ENCODE results near the gene LAPTM5. TPM values are rescaled to one million over a fixed set of nuclear protein-coding genes. Genes with fewer than 3 reads are reported as not detected.

Gene LAPTM5
- polyA plus RNA-seq, 3 donors: 1,019 to 1,669 (median 1,153) TPM

DNA sequence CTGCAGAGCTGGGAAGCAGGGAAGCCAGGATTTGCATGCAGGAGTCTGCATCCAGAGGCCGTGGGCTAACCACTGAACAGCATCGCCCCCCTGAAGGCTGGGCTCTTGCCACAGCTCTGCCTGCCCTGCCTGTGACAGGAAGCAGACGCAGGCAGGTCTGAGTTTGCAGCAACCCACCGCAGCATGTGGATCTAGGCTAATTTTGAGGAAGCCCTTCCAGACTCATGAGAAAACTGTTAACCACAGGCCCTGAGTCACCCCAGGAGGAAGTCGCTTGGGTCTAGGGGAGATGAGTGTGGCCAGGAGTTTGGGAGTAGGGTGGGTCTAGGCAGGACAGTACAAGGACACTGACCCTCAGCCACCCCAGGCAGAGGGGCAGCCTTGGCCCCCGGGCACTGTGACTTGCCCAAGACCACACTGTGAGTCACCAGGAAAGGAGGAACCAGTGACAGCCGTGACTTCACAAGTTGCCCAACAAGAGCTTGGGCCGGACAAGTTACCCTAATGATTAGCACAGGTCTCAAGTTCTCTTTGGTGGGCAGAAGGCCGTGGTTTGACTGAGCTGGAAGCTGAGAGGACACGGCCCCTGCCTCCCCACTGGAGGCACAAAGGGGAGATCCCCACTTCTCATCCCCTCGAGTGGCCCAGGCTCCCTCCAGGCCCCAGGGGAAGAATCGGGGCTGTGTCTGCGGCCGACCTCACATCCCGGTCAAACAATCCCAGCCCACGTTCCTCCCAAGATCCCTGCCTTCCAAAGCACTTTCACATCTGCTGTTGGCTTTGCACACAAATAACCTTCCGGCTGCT is 826 bp downstream of the LAPTM5 start:
- Mint-ChIP-seq H3K4me3 (peak overlapping the region; percentile 92 to 97), H3K9me3 (peaks cover 0 to 10% (median 3%) of the 10 kb centered on the region in 7 donors), H3K4me1 (peaks cover 66% of the 10 kb centered on the region), H3K27me3 (ENCODE audit: low read depth in 3 of 3) (peaks cover 0 to 3% (median 0%) of the 10 kb centered on the region in 3 donors), H3K36me3 (peaks cover 38 to 49% of the 10 kb centered on the region in 2 donors), H3K27ac (peak overlapping the region; percentile 99 to 100 (median 100))
- Histone ChIP-seq H3K27me3 (ENCODE audit: control insufficient read depth in 2 of 2, insufficient read depth in 2 of 2, low read length in 2 of 2) (no peaks in the 10 kb centered on the region), H3K9me3 (replicated peaks in 1 of 2; ENCODE audit: control insufficient read depth in 1 of 2, insufficient read depth in 1 of 2, low read length in 2 of 2) (no peaks in the 10 kb centered on the region), H3K4me2 (replicated peaks; ENCODE audit: extremely low read depth, low read length, poor library complexity, severe bottlenecking) (peak overlapping the region; percentile 98), H3K79me2 (ENCODE audit: insufficient read depth, low read length) (peaks cover 80% of the 10 kb centered on the region), H3K4me1 (ENCODE audit: control insufficient read depth in 1 of 2, insufficient read depth in 2 of 2, low read length in 2 of 2) (peaks cover 84 to 87% of the 10 kb centered on the region in 2 donors), H4K20me1 (ENCODE audit: insufficient read depth, low read length) (peaks cover 84% of the 10 kb centered on the region), H3K9ac (ENCODE audit: insufficient read depth, low read length, poor library complexity, severe bottlenecking) (peak overlapping the region; percentile 100), H2AFZ (ENCODE audit: insufficient read depth, low read depth, low read length, poor library complexity, severe bottlenecking) (no peak overlapping the region), H3K27ac (ENCODE audit: low read depth in 1 of 2, low read length in 2 of 2) (peak overlapping the region; percentile 97 to 100), H3K4me3 (replicated peaks in 1 of 3; ENCODE audit: low read depth in 2 of 3, low read length in 3 of 3) (peak overlapping the region; percentile 86 to 96 (median 96)), H3K36me3 (replicated peaks in 1 of 2; ENCODE audit: control insufficient read depth in 1 of 2, insufficient read depth in 2 of 2, low read length in 2 of 2) (peaks cover 10 to 15% of the 10 kb centered on the region in 2 donors)
- TF ChIP-seq, protein P1, sequence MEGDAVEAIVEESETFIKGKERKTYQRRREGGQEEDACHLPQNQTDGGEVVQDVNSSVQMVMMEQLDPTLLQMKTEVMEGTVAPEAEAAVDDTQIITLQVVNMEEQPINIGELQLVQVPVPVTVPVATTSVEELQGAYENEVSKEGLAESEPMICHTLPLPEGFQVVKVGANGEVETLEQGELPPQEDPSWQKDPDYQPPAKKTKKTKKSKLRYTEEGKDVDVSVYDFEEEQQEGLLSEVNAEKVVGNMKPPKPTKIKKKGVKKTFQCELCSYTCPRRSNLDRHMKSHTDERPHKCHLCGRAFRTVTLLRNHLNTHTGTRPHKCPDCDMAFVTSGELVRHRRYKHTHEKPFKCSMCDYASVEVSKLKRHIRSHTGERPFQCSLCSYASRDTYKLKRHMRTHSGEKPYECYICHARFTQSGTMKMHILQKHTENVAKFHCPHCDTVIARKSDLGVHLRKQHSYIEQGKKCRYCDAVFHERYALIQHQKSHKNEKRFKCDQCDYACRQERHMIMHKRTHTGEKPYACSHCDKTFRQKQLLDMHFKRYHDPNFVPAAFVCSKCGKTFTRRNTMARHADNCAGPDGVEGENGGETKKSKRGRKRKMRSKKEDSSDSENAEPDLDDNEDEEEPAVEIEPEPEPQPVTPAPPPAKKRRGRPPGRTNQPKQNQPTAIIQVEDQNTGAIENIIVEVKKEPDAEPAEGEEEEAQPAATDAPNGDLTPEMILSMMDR (IDR thresholded peaks at IDR 0.05): no peak
- WGBS (ENCODE audit: insufficient coverage): 0% methylated on average over 16 of the region's 17 CpGs
- intact Hi-C loops (cut with micrococcal nuclease): loop anchor here (2.0 kb wide), 1 partner anchor 38 kb away; no protein-coding TSS in a partner anchor
- DNase-seq: peak; percentile 99 to 100 (median 100)

DNA sequence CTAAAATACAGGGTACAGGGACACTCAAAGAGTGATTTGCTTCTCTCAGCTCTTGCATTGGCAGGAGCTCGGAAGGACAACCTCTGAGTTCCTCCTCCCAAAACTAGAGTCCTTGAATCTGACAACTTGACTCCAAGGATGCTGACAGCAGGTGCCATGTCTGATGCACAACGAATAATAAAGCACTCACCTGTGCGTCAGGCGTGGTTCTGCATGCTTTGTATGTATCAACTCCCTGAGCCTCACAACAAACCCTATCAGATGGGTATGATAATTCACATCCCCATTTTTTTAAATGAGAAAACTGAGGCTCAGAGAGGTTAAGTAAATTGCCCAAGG is 1.4 kb downstream of the LAPTM5 start:
- no peak overlapping the region for H2AFZ ChIP-seq (ENCODE audit: insufficient read depth, low read depth, low read length, poor library complexity, severe bottlenecking)
- no peak for DNase-seq
- intact Hi-C loops (cut with micrococcal nuclease): loop anchor here (2.0 kb wide), 1 partner anchor 37 kb away; no protein-coding TSS in a partner anchor
- no peaks in the 10 kb centered on the region for H3K27me3 ChIP-seq (ENCODE audit: control insufficient read depth in 2 of 2, insufficient read depth in 2 of 2, low read length in 2 of 2)
- H3K4me2 ChIP-seq (replicated peaks; ENCODE audit: extremely low read depth, low read length, poor library complexity, severe bottlenecking): peak overlapping the region; percentile 98
- peaks cover 84% of the 10 kb centered on the region for H4K20me1 ChIP-seq (ENCODE audit: insufficient read depth, low read length)
- peaks cover 0 to 5% (median 0%) of the 10 kb centered on the region in 3 donors for H3K27me3 Mint-ChIP-seq (ENCODE audit: low read depth in 3 of 3)
- H3K4me1 ChIP-seq (ENCODE audit: control insufficient read depth in 1 of 2, insufficient read depth in 2 of 2, low read length in 2 of 2): peaks cover 84 to 87% of the 10 kb centered on the region in 2 donors
- H3K4me1 Mint-ChIP-seq: peaks cover 66% of the 10 kb centered on the region
- H3K27ac ChIP-seq (ENCODE audit: low read depth in 1 of 2, low read length in 2 of 2): peak overlapping the region; percentile 97 to 100
- TF ChIP-seq, protein P1 (IDR thresholded peaks at IDR 0.05): no peak
- peak overlapping the region; percentile 99 to 100 (median 100) for H3K27ac Mint-ChIP-seq
- peaks cover 85% of the 10 kb centered on the region for H3K79me2 ChIP-seq (ENCODE audit: insufficient read depth, low read length)
- H3K9me3 ChIP-seq (replicated peaks in 1 of 2; ENCODE audit: control insufficient read depth in 1 of 2, insufficient read depth in 1 of 2, low read length in 2 of 2): no peaks in the 10 kb centered on the region
- peaks cover 0 to 10% (median 3%) of the 10 kb centered on the region in 7 donors for H3K9me3 Mint-ChIP-seq
- H3K4me3 Mint-ChIP-seq: peak overlapping the region; percentile 92 to 97
- 0% methylated on average over 2 of the region's 4 CpGs for WGBS (ENCODE audit: insufficient coverage)
- H3K4me3 ChIP-seq (replicated peaks in 1 of 3; ENCODE audit: low read depth in 2 of 3, low read length in 3 of 3): peak overlapping the region; percentile 86 to 96 (median 96)
- H3K36me3 Mint-ChIP-seq: peaks cover 43 to 55% of the 10 kb centered on the region in 2 donors
- H3K36me3 ChIP-seq (replicated peaks in 1 of 2; ENCODE audit: control insufficient read depth in 1 of 2, insufficient read depth in 2 of 2, low read length in 2 of 2): peaks cover 13 to 21% of the 10 kb centered on the region in 2 donors
- peak overlapping the region; percentile 100 for H3K9ac ChIP-seq (ENCODE audit: insufficient read depth, low read length, poor library complexity, severe bottlenecking)
